GM12874 (cell line): Measurements from ENCODE around the gene SORT1.

Experiments
- CTCF ChIP-seq: IDR thresholded peaks from 2 replicates; pipeline ENCODE4 v1.5.1; 2011; ENCODE audit warnings: low read depth, mild to moderate bottlenecking, control low read depth, low read length, moderate library complexity; ENCODE audit not compliant: insufficient read depth

Gene SORT1

DNA sequence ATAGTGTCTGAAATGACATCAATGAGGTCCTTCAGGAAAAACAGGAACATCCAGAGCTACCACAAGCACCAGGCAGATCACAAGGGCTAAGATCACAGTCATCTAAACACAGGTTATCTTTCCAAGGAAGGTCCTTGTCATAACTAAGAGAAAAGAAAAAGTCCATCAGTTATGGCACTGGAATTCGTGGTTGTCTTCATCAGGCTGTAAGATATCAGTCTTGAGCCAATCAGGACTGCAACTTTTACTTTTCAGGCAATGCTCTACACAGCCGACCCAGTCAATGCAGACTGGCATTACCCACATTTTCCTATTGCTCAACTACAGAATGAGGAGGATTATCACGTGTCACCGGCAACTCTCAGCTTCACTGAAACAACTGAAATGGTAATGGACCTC is 26.4 kb downstream of the SORT1 start:
- no peak for TF ChIP-seq CTCF

- no peak for TF ChIP-seq CTCF
Observed at GRCh38 chr1:109370712-109371340, 26.9 kb downstream of the SORT1 start.

DNA sequence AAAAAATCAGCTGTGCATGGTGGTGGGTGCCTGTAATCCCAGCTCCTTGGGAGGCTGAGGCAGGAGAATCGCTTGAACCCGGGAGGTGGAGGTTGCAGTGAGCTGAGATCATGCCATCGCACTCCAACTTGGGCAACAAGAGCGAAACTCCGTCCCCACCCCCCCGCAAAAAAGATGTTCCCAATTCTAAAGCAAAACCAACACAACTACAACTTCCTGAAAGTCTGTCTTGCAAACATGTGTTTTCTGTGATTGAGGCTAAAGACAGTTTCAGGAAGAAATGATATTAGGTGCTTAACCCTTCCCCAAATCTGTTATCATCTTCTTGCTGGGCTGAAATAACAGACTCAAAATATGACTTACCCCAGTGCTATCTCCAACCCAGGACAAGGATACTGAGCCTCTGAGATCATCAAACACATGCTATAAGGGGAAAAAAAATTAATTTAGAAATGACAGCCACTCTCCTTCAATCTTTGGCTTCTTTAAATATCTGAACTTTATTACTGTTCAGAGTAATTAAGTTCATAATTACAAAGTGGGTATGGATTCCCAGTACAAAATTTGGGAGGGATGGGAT is 28.5 kb downstream of the SORT1 start:
- TF ChIP-seq CTCF: no peak

DNA sequence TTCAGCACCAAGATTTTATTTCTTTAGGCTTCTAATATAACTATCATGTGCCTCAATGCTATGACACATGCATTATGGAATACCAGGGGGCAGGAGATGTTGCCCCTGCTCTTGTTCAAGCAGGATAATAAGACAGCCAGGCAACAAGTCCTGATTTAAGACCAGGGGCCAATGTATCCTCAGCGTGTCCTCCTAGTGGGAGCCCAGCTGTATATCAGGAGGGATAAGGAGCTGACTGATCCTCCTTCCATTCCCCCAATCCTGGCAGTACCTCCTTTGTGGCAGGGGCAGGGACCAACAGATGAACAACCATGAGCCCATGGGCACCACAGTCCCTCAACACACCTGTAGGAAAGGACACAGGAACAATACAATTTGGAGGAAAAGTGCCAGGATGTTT is 29.3 kb downstream of the SORT1 start:
- no peak for TF ChIP-seq CTCF

DNA sequence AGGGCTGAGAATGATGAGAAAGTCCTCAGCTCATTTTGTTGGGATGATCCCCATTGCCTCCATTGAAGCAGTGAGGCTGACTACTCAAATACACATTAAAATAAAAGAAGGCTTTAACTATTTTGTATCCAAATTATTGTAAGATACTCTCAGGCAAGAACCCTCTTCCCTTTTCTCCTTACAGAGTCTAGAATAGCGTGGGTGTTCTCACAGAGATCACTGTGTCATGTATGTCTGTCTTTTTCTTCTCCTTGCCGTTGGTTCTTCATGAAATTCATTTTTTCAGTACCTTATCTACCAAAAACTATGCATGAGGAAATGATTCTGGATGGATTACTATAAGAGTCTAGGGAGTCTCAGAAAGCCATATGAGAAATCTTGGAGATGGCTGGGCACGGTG is 30.1 kb downstream of the SORT1 start:
- TF ChIP-seq CTCF: no peak

DNA sequence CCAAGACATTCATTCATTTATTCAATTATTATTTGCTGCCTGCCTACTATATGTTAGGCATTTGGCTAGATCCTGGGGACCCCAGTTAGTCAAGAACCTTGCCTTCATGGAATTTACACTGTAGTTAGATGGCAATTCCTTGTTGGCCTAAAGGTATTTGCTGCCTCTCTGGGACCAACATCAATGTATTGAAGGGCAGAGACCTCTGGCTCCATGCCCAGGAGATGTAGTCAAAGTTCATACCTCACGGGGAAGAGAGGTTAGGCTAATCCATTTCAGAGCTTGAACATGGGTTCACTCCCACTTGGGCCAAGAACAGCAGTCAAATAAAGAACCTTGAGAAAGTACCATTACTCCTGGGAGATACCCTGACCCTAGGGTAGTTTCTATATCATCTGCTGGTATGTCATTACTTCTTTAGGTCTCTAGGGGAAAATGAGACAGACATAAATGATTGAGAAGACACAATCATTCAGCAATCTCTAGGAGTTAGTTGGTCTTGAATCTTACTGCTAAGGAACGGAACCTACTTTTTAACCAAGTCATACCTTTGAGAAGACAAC is 32.0 kb downstream of the SORT1 start:
- no peak for TF ChIP-seq CTCF

DNA sequence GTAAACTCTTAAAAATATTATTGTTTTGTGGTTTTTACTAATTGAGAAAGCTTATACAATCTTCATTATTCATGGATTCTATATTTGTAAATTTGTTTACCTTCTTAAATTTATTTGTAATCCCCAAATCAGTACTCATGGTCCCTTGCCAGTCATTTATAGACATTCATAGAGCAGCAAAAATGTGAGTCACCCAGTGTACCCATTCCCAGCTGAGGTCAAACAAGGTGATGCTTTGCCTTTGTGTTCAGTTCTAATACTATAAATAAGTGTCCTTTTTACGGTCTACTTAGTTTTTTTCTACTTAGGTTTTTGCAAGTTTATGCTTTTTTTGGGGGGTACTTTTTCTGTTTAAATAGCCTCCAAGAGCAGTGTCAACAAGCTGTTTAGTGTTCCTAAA is 36.1 kb downstream of the SORT1 start:
- no peak for TF ChIP-seq CTCF
